ENCODE measurements around the gene CSRNP3.

DNA sequence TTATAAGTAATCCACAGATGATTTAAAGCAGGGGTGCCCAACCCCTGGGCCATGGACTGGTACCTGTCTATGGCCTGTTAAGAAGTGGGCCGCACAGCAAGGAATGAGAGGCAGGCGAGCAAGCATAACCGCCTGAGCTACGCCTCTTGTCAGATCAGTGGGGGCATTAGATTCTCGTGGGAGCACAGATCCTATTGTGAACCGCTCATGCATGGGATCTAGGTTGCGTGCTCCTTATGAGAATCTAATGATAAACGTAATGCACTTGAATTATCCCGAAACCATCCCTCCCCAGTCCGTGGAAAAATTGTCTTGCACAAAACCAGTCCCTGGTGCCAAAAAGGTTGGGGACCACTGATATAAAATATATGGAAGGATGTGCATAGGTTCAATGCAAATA, 153.7 kb downstream of the CSRNP3 start:
- TF ChIP-seq, protein P1, sequence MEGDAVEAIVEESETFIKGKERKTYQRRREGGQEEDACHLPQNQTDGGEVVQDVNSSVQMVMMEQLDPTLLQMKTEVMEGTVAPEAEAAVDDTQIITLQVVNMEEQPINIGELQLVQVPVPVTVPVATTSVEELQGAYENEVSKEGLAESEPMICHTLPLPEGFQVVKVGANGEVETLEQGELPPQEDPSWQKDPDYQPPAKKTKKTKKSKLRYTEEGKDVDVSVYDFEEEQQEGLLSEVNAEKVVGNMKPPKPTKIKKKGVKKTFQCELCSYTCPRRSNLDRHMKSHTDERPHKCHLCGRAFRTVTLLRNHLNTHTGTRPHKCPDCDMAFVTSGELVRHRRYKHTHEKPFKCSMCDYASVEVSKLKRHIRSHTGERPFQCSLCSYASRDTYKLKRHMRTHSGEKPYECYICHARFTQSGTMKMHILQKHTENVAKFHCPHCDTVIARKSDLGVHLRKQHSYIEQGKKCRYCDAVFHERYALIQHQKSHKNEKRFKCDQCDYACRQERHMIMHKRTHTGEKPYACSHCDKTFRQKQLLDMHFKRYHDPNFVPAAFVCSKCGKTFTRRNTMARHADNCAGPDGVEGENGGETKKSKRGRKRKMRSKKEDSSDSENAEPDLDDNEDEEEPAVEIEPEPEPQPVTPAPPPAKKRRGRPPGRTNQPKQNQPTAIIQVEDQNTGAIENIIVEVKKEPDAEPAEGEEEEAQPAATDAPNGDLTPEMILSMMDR (IDR thresholded peaks at IDR 0.05; ENCODE audit: poor library complexity), result no peak
- TF ChIP-seq EZH2 (IDR thresholded peaks at IDR 0.05; ENCODE audit: borderline replicate concordance), result no peak

All from hepatocyte (in vitro differentiated cells).